HG02852 (cell line): ENCODE data around the gene HNF4A.

Experiments
- ATAC-seq: cut with Tn5 transposase; IDR thresholded peaks from one replicate; pipeline ENCODE4 v1.9.1; 2021; ENCODE audit warnings: mild to moderate bottlenecking, moderate library complexity; ENCODE audit not compliant: unreplicated experiment

The HNF4A gene

GRCh38 chr20:44437497-44437896 lies 82.0 kb downstream of the HNF4A start:
- ATAC-seq: no peak

GRCh38 chr20:44438782-44439181 lies 83.3 kb downstream of the HNF4A start:
- no peak for ATAC-seq

- no peak for ATAC-seq
These were observed 83.8 kb downstream of the HNF4A start for GRCh38 chr20:44439318-44439717.

- no peak for ATAC-seq
These were observed 87.0 kb downstream of the HNF4A start for GRCh38 chr20:44442298-44443070.

GRCh38 chr20:44445742-44446710 lies 90.5 kb downstream of the HNF4A start:
- ATAC-seq: no peak

- ATAC-seq: no peak
These were observed 92.4 kb downstream of the HNF4A start for GRCh38 chr20:44447827-44448419.

- ATAC-seq: no peak
These were observed 93.5 kb downstream of the HNF4A start for GRCh38 chr20:44448753-44449546.

- no peak for ATAC-seq
These were observed 94.4 kb downstream of the HNF4A start for GRCh38 chr20:44449864-44450263.

- ATAC-seq: no peak
These were observed 94.9 kb downstream of the HNF4A start for GRCh38 chr20:44450281-44450889.

GRCh38 chr20:44450903-44451450 lies 95.5 kb downstream of the HNF4A start:
- no peak for ATAC-seq

GRCh38 chr20:44454306-44454963 lies 98.9 kb downstream of the HNF4A start:
- ATAC-seq: no peak

GRCh38 chr20:44455126-44455525 lies 99.6 kb downstream of the HNF4A start:
- no peak for ATAC-seq

- ATAC-seq: no peak
These were observed 101.1 kb downstream of the HNF4A start for GRCh38 chr20:44456611-44457010.

- no peak for ATAC-seq
These were observed 101.5 kb downstream of the HNF4A start for GRCh38 chr20:44457016-44457415.

GRCh38 chr20:44459271-44459670 lies 103.8 kb downstream of the HNF4A start:
- ATAC-seq: no peak

GRCh38 chr20:44460795-44461141 lies 105.3 kb downstream of the HNF4A start:
- ATAC-seq: no peak

- no peak for ATAC-seq
These were observed 105.8 kb downstream of the HNF4A start for GRCh38 chr20:44461142-44461802.

GRCh38 chr20:44461803-44462174 lies 106.3 kb downstream of the HNF4A start:
- ATAC-seq: no peak

- no peak for ATAC-seq
These were observed 108.0 kb downstream of the HNF4A start for GRCh38 chr20:44463466-44463865.
